Activated T-helper 17 cell treated with anti-CD3 and anti-CD28 coated beads, Interleukin-2, amount 50 U/mL, for 72 hours (primary cell): ENCODE measurements around the gene DYNLT2B. TPM values are rescaled to one million over a fixed set of nuclear protein-coding genes. Genes with fewer than 3 reads are reported as not detected.

ENCODE experiments used
- total RNA-seq, 2 donors: library from RNA; stranded (reverse); gene quantifications; one replicate each; pipeline ENCODE4 v1.2.3, GENCODE V29; 2022

The DYNLT2B gene
- total RNA-seq, 2 donors from 2014 or later = 9.6 to 11.3 TPM

Other genes with a start within 250 kb of the DYNLT2B start
- 100 to 1,000 TPM; 376 to 800 TPM for gene TFRC, start 236.2 kb downstream of the DYNLT2B start, total RNA-seq
- not detected for gene ZDHHC19, start 106.8 kb downstream of the DYNLT2B start, total RNA-seq
- not detected for gene SLC51A, start 101.7 kb downstream of the DYNLT2B start, total RNA-seq
- gene PCYT1A, start 30.5 kb downstream of the DYNLT2B start, total RNA-seq = 10 to 100 TPM; 50.8 to 62.0 TPM
- gene TM4SF19, start 20.1 kb upstream of the DYNLT2B start, total RNA-seq = not detected
- 10 to 100 TPM; 49.1 to 99.2 TPM for gene UBXN7, start 114.2 kb upstream of the DYNLT2B start, total RNA-seq
- gene RNF168, start 185.5 kb upstream of the DYNLT2B start, total RNA-seq = 10 to 100 TPM; 16.6 to 24.7 TPM
- gene SMCO1, start 197.1 kb upstream of the DYNLT2B start, total RNA-seq = not detected